Activated B cell treated with CpG ODN at 0.5 μM for 24 hours (primary cell): Measurements from ENCODE around the gene NUBP2. TPM values are rescaled to one million over a fixed set of nuclear protein-coding genes. Genes with fewer than 3 reads are reported as not detected.

Experiments used
- ATAC-seq: fragments of 200-7000 bp; cut with Tn5 transposase; one replicate; pipeline ENCODE4 v1.10.0; 2021; ENCODE audit warnings: low read depth, mild to moderate bottlenecking, moderate library complexity
- CTCF ChIA-PET: fragments of 350-600 bp; sonication (Branson Sonifier 250); formaldehyde crosslinking; loops from one replicate; lab custom pipeline; 2021; ENCODE audit warnings: antibody characterized with exemption; lab: Charles Lee
- POLR2A ChIA-PET: fragments of 350-600 bp; sonication (Branson Sonifier 250); formaldehyde crosslinking; loops from one replicate; lab custom pipeline; 2021; ENCODE audit warnings: antibody characterized with exemption; lab: Charles Lee
- DNase-seq: peaks from one replicate; pipeline ENCODE4 v3.0.0; 2022
- H3K27ac Mint-ChIP-seq: one replicate; pipeline ENCODE4 v1.8.0; 2020; ENCODE audit warnings: mixed read lengths
- H3K27me3 Mint-ChIP-seq: one replicate; pipeline ENCODE4 v1.8.0; 2021; ENCODE audit warnings: mixed read lengths
- H3K36me3 Mint-ChIP-seq: one replicate; pipeline ENCODE4 v1.8.0; 2021; ENCODE audit warnings: low read depth, mixed read lengths
- H3K4me1 Mint-ChIP-seq: one replicate; pipeline ENCODE4 v1.8.0; 2021; ENCODE audit warnings: mixed read lengths
- H3K4me3 Mint-ChIP-seq: one replicate; pipeline ENCODE4 v1.8.0; 2020; ENCODE audit warnings: mild to moderate bottlenecking, mixed read lengths
- H3K9me3 Mint-ChIP-seq: one replicate; pipeline ENCODE4 v1.8.0; 2020; ENCODE audit warnings: mixed read lengths
- CTCF ChIP-seq: fragments of 200-600 bp; IDR thresholded peaks from one replicate; pipeline ENCODE4 v1.8.0; 2022; ENCODE audit warnings: antibody characterized with exemption, mild to moderate bottlenecking
- intact Hi-C: fragments of 100-400 bp; cut with micrococcal nuclease; formaldehyde crosslinking; loops from one replicate; pipeline ENCODE4 v1.15.1; 2024
- total RNA-seq: library from RNA; stranded (reverse); gene quantifications from 2 replicates; pipeline ENCODE4 v1.2.3, GENCODE V29; 2022

NUBP2 gene
- total RNA-seq, 1 donor from 2014 or later, result 54.2 TPM

- no peak overlapping the region for H3K27ac Mint-ChIP-seq
- no peaks in the 10 kb centered on the region for H3K27me3 Mint-ChIP-seq
- intact Hi-C loops, result no loop called here
- ChIA-PET POLR2A (interaction anchor here (0.8 kb wide), 1 partner anchor 8 kb away, joined by 3 read pairs; the partner anchor contains the start of gene NME3), CTCF (no interaction called here)
- DNase-seq, result no peak
- H3K36me3 Mint-ChIP-seq, result peaks cover 62% of the 10 kb centered on the region
- ATAC-seq, result no peak
- no peak overlapping the region for H3K4me3 Mint-ChIP-seq
- TF ChIP-seq CTCF, result no peak
- no peaks in the 10 kb centered on the region for H3K9me3 Mint-ChIP-seq
- no peaks in the 10 kb centered on the region for H3K4me1 Mint-ChIP-seq
Observed at GRCh38 chr16:1762879-1763520, 19.8 kb upstream of the NUBP2 start.

DNA sequence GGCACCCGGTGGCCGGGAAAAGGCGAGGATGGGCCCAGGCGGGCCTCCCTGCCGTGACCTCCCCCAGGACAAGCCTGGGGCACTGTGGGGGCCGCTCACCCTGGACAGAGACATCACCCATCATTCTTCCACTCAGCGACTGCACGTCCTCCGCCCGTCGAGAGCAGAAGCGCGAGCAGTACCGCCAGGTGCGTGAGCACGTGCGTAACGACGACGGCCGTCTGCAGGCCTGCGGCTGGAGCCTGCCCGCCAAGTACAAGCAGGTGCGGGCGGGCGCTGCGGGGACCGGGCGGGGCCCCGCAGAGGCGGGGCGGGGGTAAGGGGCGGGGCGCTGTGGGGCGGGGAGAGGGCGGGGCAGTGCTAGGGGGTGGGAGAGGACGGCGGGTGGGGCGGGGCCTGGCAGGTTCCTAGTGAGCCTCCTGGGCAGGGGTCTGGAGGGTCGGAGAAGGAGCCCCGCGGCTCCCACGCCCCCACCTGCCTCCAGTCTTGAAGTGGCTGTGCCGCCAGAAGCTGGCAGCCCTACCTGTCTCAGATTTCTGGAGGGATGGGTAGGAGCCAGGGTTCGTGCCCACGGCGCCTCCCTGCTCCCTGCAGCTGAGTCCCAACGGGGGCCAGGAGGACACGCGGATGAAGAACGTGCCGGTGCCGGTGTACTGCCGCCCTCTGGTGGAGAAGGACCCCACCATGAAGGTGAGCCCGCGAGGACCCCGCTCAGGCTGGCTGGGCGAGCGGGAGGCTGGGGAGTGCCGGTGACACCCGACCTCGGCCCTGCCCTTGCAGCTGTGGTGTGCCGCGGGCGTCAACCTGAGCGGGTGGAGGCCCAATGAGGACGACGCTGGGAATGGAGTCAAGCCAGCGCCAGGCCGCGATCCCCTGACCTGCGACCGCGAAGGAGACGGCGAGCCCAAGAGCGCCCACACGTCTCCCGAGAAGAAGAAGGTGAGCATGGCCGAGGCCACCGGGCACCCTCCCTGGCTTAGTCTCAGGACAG, 18.9 kb upstream of the NUBP2 start:
- H3K27me3 Mint-ChIP-seq, result no peaks in the 10 kb centered on the region
- no peaks in the 10 kb centered on the region for H3K9me3 Mint-ChIP-seq
- no peak for TF ChIP-seq CTCF
- CTCF ChIA-PET, result interaction anchor here (0.6 kb wide), 1 partner anchor 9 kb away, joined by 3 read pairs; the partner anchor contains the start of genes EME2 and MRPS34
- peaks cover 66% of the 10 kb centered on the region for H3K36me3 Mint-ChIP-seq
- H3K4me1 Mint-ChIP-seq, result no peaks in the 10 kb centered on the region
- POLR2A ChIA-PET, result interaction anchor here (1.4 kb wide), 1 partner anchor 19 kb away, joined by 3 read pairs; the partner anchor contains the start of genes NUBP2 and SPSB3
- no peak overlapping the region for H3K4me3 Mint-ChIP-seq
- no peak overlapping the region for H3K27ac Mint-ChIP-seq
- intact Hi-C loops, result no loop called here
- ATAC-seq (no peak), DNase-seq (no peak)

GRCh38 chr16:1764971-1765370, 17.8 kb upstream of the NUBP2 start:
- no peak overlapping the region for H3K4me3 Mint-ChIP-seq
- CTCF ChIA-PET, result no interaction called here
- H3K36me3 Mint-ChIP-seq, result peaks cover 68% of the 10 kb centered on the region
- intact Hi-C loops, result no loop called here
- POLR2A ChIA-PET, result interaction anchor here (1.4 kb wide), 1 partner anchor 18 kb away, joined by 3 read pairs; the partner anchor contains the start of genes NUBP2 and SPSB3
- no peak overlapping the region for H3K27ac Mint-ChIP-seq
- H3K4me1 Mint-ChIP-seq, result peaks cover 2% of the 10 kb centered on the region
- no peak for TF ChIP-seq CTCF
- no peaks in the 10 kb centered on the region for H3K9me3 Mint-ChIP-seq
- no peak for DNase-seq
- no peak for ATAC-seq
- no peaks in the 10 kb centered on the region for H3K27me3 Mint-ChIP-seq

DNA sequence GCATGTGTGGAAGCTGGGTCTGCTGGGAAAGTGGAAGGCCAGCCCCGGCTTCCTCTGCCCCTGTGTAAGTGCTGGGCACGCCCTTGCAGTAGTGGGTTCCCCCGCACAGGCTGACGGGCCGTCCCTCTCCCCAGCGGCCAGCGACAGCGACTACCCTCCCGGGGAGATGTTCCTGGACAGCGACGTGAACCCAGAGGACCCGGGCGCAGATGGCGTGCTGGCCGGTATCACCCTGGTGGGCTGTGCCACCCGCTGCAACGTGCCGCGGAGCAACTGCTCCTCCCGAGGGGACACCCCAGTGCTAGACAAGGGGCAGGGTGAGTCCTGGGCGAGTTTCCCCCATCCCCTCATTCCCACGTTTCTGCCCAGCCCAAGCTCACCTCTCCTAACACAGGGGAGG, 16.9 kb upstream of the NUBP2 start:
- H3K27ac Mint-ChIP-seq, result no peak overlapping the region
- peaks cover 9% of the 10 kb centered on the region for H3K4me1 Mint-ChIP-seq
- ChIA-PET POLR2A (no interaction called here), CTCF (no interaction called here)
- TF ChIP-seq CTCF, result no peak
- ATAC-seq (no peak), DNase-seq (no peak)
- H3K27me3 Mint-ChIP-seq, result no peaks in the 10 kb centered on the region
- no peaks in the 10 kb centered on the region for H3K9me3 Mint-ChIP-seq
- H3K4me3 Mint-ChIP-seq, result no peak overlapping the region
- intact Hi-C loops, result no loop called here
- peaks cover 62% of the 10 kb centered on the region for H3K36me3 Mint-ChIP-seq

- Mint-ChIP-seq H3K27ac (no peak overlapping the region), H3K4me3 (no peak overlapping the region), H3K27me3 (no peaks in the 10 kb centered on the region), H3K36me3 (peaks cover 58% of the 10 kb centered on the region), H3K9me3 (no peaks in the 10 kb centered on the region), H3K4me1 (peaks cover 9% of the 10 kb centered on the region)
- ChIA-PET POLR2A (no interaction called here), CTCF (no interaction called here)
- DNase-seq, result no peak
- TF ChIP-seq CTCF, result no peak
- intact Hi-C loops, result no loop called here
- no peak for ATAC-seq
Observed at GRCh38 chr16:1766231-1766630, 16.5 kb upstream of the NUBP2 start.
